IMR-90 (cell line): ENCODE data around the gene KCTD2. TPM values are rescaled to one million over a fixed set of nuclear protein-coding genes. Genes with fewer than 3 reads are reported as not detected.

Experiments used
- ATAC-seq: fragments of 200-7000 bp; cut with Tn5 transposase; 2 replicates; pipeline ENCODE4 v1.9.1; 2020; ENCODE audit warnings: low read depth, mild to moderate bottlenecking, moderate library complexity
- BruUV-seq: library from RNA; stranded (reverse); fragments of 400-500 nt; replicated peaks from 2 replicates; lab custom pipeline; 2021; lab: Mats Ljungman, UMichigan
- CTCF ChIA-PET: fragments of 300-600 bp; formaldehyde crosslinking; extraction: SDS; loops from one replicate; lab custom pipeline; 2021; ENCODE audit warnings: antibody characterized with exemption; lab: Yijun Ruan, JAX
- POLR2A ChIA-PET: fragments of 300-600 bp; sonication (Branson Sonifier 250); formaldehyde crosslinking; loops from one replicate; lab custom pipeline; 2022; ENCODE audit warnings: antibody characterized with exemption; ENCODE audit not compliant: unreplicated experiment; lab: Charles Lee
- DNase-seq: peaks from one replicate; pipeline ENCODE4 v3.0.0; 2013
- H2AFZ ChIP-seq: replicated peaks from 2 replicates; pipeline ENCODE3; 2013; ENCODE audit warnings: low read length, mild to moderate bottlenecking; ENCODE audit not compliant: poor library complexity
- H2AK5ac ChIP-seq: 2 replicates; pipeline ENCODE4 v1.6.1; 2013; ENCODE audit warnings: low read depth, low read length, inconsistent platforms
- H2AK9ac ChIP-seq: replicated peaks from 2 replicates; pipeline ENCODE3; 2013; ENCODE audit warnings: mild to moderate bottlenecking, low read depth, low read length, moderate library complexity; ENCODE audit not compliant: poor library complexity
- H2BK120ac ChIP-seq: 2 replicates; pipeline ENCODE4 v1.6.1; 2013; ENCODE audit warnings: low read depth, low read length, inconsistent platforms
- H2BK15ac ChIP-seq: 3 replicates; pipeline ENCODE4 v1.6.1; 2013; ENCODE audit warnings: low read depth, low read length, inconsistent platforms
- H2BK20ac ChIP-seq: 2 replicates; pipeline ENCODE4 v1.6.1; 2013; ENCODE audit warnings: low read depth, mild to moderate bottlenecking, inconsistent platforms, low read length, moderate library complexity
- H2BK5ac ChIP-seq: 2 replicates; pipeline ENCODE4 v1.6.1; 2013; ENCODE audit warnings: mild to moderate bottlenecking, low read depth, low read length, inconsistent platforms; ENCODE audit not compliant: poor library complexity, severe bottlenecking
- H3K14ac ChIP-seq: replicated peaks from 2 replicates; pipeline ENCODE4 v1.6.1; 2013; ENCODE audit warnings: low read depth, low read length, inconsistent platforms
- H3K18ac ChIP-seq: 2 replicates; pipeline ENCODE4 v1.6.1; 2013; ENCODE audit warnings: low read depth, low read length, control low read depth
- H3K23ac ChIP-seq: 2 replicates; pipeline ENCODE4 v1.6.1; 2013; ENCODE audit warnings: low read depth, low read length, inconsistent platforms
- H3K27ac ChIP-seq: 2 replicates; pipeline ENCODE4 v1.5.1; 2013; ENCODE audit warnings: mild to moderate bottlenecking, control low read depth, low read length; ENCODE audit not compliant: insufficient read depth
- H3K27me3 ChIP-seq: 2 replicates; pipeline ENCODE4 v1.6.1; 2013; ENCODE audit warnings: low read length; ENCODE audit not compliant: control insufficient read depth, insufficient read depth
- H3K36me3 ChIP-seq: 2 replicates; pipeline ENCODE4 v1.6.1; 2013; ENCODE audit warnings: low read length, mixed read lengths; ENCODE audit not compliant: control insufficient read depth, insufficient read depth
- H3K4ac ChIP-seq: 2 replicates; pipeline ENCODE4 v1.6.1; 2013; ENCODE audit warnings: low read depth, low read length, inconsistent platforms
- H3K4me1 ChIP-seq: 2 replicates; pipeline ENCODE4 v1.6.1; 2013; ENCODE audit warnings: low read length, mixed read lengths; ENCODE audit not compliant: control insufficient read depth, insufficient read depth
- H3K4me2 ChIP-seq: 2 replicates; pipeline ENCODE4 v1.6.1; 2013; ENCODE audit warnings: low read depth, mild to moderate bottlenecking, control low read depth, low read length, moderate library complexity
- H3K4me3 ChIP-seq: 2 replicates; pipeline ENCODE4 v1.5.1; 2013; ENCODE audit warnings: low read depth, mild to moderate bottlenecking, control low read depth, low read length, moderate library complexity; ENCODE audit not compliant: insufficient read depth
- H3K56ac ChIP-seq: 2 replicates; pipeline ENCODE4 v1.6.1; 2013; ENCODE audit warnings: low read length, inconsistent platforms; ENCODE audit not compliant: insufficient read depth; ENCODE audit errors: extremely low read depth
- H3K79me1 ChIP-seq, 2 experiments: 2 replicates each; pipeline ENCODE4 v1.6.1; 2013; ENCODE audit warnings: low read length in 2 of 2, inconsistent platforms in 1 of 2, low read depth in 1 of 2
- H3K9ac ChIP-seq: 2 replicates; pipeline ENCODE4 v1.6.1; 2013; ENCODE audit warnings: low read depth, low read length, control low read depth
- H3K9me1 ChIP-seq: 2 replicates; pipeline ENCODE4 v1.6.1; 2013; ENCODE audit warnings: low read length, inconsistent platforms; ENCODE audit not compliant: insufficient read depth
- H3K9me3 ChIP-seq: 2 replicates; pipeline ENCODE4 v1.6.1; 2013; ENCODE audit warnings: low read length; ENCODE audit not compliant: control insufficient read depth, insufficient read depth
- H4K20me1 ChIP-seq: 2 replicates; pipeline ENCODE4 v1.6.1; 2013; ENCODE audit warnings: low read length, inconsistent platforms; ENCODE audit not compliant: insufficient read depth
- H4K5ac ChIP-seq: 2 replicates; pipeline ENCODE4 v1.6.1; 2013; ENCODE audit warnings: mild to moderate bottlenecking, low read depth, low read length, control low read depth
- H4K8ac ChIP-seq, 2 experiments: 2 replicates each; pipeline ENCODE4 v1.6.1; 2013; ENCODE audit warnings: low read depth in 2 of 2, low read length in 2 of 2, control low read depth in 1 of 2, inconsistent platforms in 1 of 2
- H4K91ac ChIP-seq: 2 replicates; pipeline ENCODE4 v1.6.1; 2013; ENCODE audit warnings: low read depth, low read length, inconsistent platforms; ENCODE audit not compliant: insufficient read depth
- BHLHE40 ChIP-seq: fragments of 150-350 bp; IDR thresholded peaks from 2 replicates; pipeline ENCODE4 v1.6.1; 2016; ENCODE audit warnings: mild to moderate bottlenecking, low read depth, low read length
- CEBPB ChIP-seq: IDR thresholded peaks from 2 replicates; pipeline ENCODE4 v1.6.1; 2012; ENCODE audit warnings: low read depth, low read length, improper control_type of control experiment
- FOS ChIP-seq: fragments of 150-350 bp; IDR thresholded peaks from 2 replicates; pipeline ENCODE4 v1.6.1; 2016; ENCODE audit warnings: low read depth, low read length
- MAZ ChIP-seq: IDR thresholded peaks from 2 replicates; pipeline ENCODE4 v1.6.1; 2012; ENCODE audit warnings: low read depth, mild to moderate bottlenecking, low read length, improper control_type of control experiment, moderate library complexity, borderline replicate concordance
- NFE2L2 ChIP-seq: fragments of 150-350 bp; IDR thresholded peaks from 2 replicates; pipeline ENCODE4 v1.6.1; 2016; ENCODE audit warnings: low read depth, mild to moderate bottlenecking, low read length
- SMC3 ChIP-seq: fragments of 150-350 bp; IDR thresholded peaks from 2 replicates; pipeline ENCODE4 v1.6.1; 2016; ENCODE audit warnings: low read depth, mild to moderate bottlenecking, antibody characterized with exemption, low read length, moderate library complexity
- WGBS, 2 experiments: methylation state at CpG; one replicate each; pipeline versions ENCODE4 v1.1.5 to v1.1.7; 2013; ENCODE audit warnings: missing lambda C conversion rate in 2 of 2; ENCODE audit not compliant: insufficient read length in 1 of 2; ENCODE audit errors: extremely low coverage in 2 of 2; 5-methylcytosine and 5-hydroxymethylcytosine counted together
- dilution Hi-C: fragments of 300-500 bp; cut with HindIII; formaldehyde crosslinking; loops from one replicate; pipeline ENCODE4 v1.14.3; 2018; ENCODE audit warnings: low sequenced_read_pairs; ENCODE audit not compliant: unreplicated experiment
- in situ Hi-C: fragments of 300-500 bp; cut with MboI; formaldehyde crosslinking; loops from 3 replicates; pipeline ENCODE4 v1.14.3; 2019; ENCODE audit warnings: low sequenced_read_pairs, inconsistent platforms, mixed read lengths
- intact Hi-C: fragments of 100-400 bp; cut with micrococcal nuclease; formaldehyde crosslinking; loops from 2 replicates; pipeline ENCODE4 v1.10.0; 2022
- polyA plus RNA-seq, 3 experiments: library from polyadenylated mRNA; depleted of rRNA; stranded (reverse); fragments of >200 nt; gene quantifications; 2 replicates each; pipeline ENCODE4 v1.2.3, GENCODE V29; 2012; ENCODE audit warnings: low replicate concordance in 1 of 3
- total RNA-seq: library from RNA; depleted of rRNA; stranded (reverse); fragments of >200 nt; gene quantifications from 2 replicates; pipeline ENCODE4 v1.2.3, GENCODE V29; 2012

KCTD2 gene
- total and polyA plus RNA-seq, 2 of the 4 experiments (the other 2 are of a cell fraction): 9.1 to 18.4 TPM

GRCh38 chr17:75096082-75096625, 49.1 kb downstream of the KCTD2 start:
- peak overlapping the region; percentile 8; the same call in 1 of the 2 replicates for H4K91ac ChIP-seq
- 0% methylated on average over 1 of the region's 14 CpGs; no CpG with 5 or more reads in 1 of the 2 experiments for WGBS, 2 experiments
- H3K4me3 ChIP-seq: no peak overlapping the region
- in situ Hi-C loops: no loop called here
- no peaks in the 10 kb centered on the region; the same call in none of the 2 replicates for H4K20me1 ChIP-seq
- no peak overlapping the region for H2AK9ac ChIP-seq
- H3K9me3 ChIP-seq: no peaks in the 10 kb centered on the region
- H4K8ac ChIP-seq: peak overlapping the region in 1 of 2 experiments; percentile 16; a peak in 1 of 4 replicates
- peak overlapping the region; percentile 32 for H2AK5ac ChIP-seq
- H3K27ac ChIP-seq: no peak overlapping the region
- peak overlapping the region; percentile 74; the same call in 1 of the 2 replicates for H3K4ac ChIP-seq
- no peak overlapping the region for H2BK5ac ChIP-seq
- H3K4me1 ChIP-seq: peaks cover 17% of the 10 kb centered on the region
- H2BK120ac ChIP-seq: peak overlapping the region; percentile 59; the same call in 1 of the 2 replicates
- CTCF ChIA-PET: interaction anchor here (1.0 kb wide), 2 partner anchors 18 to 37 kb away, joined by 3 read pairs; no protein-coding TSS in a partner anchor
- POLR2A ChIA-PET: no interaction called here
- no peak overlapping the region for H3K9ac ChIP-seq
- no peak overlapping the region for H4K5ac ChIP-seq
- H3K18ac ChIP-seq: no peak overlapping the region
- DNase-seq (peak; percentile 69), ATAC-seq (peak; percentile 77)
- intact Hi-C loops: no loop called here
- H3K23ac ChIP-seq: no peak overlapping the region
- TF ChIP-seq BHLHE40 (no peak), FOS (peak; percentile 35; the same call in 1 of the 2 replicates), CEBPB (no peak), NFE2L2 (peak; percentile 67), MAZ (no peak), SMC3 (no peak)
- no peak overlapping the region for H3K14ac ChIP-seq
- H3K79me1 ChIP-seq: peaks cover 0 to 19% of the 10 kb centered on the region in 2 experiments; a peak in 1 of 4 replicates
- H2AFZ ChIP-seq: peak overlapping the region; percentile 55
- peak overlapping the region; percentile 76 for H2BK20ac ChIP-seq
- H3K56ac ChIP-seq: no peak overlapping the region
- no peaks in the 10 kb centered on the region for H3K27me3 ChIP-seq
- H2BK15ac ChIP-seq: no peak overlapping the region
- peak overlapping the region; percentile 4; the same call in 1 of the 2 replicates for H3K4me2 ChIP-seq
- dilution Hi-C loops: no loop called here
- no TSS peak for BruUV-seq
- peaks cover 12% of the 10 kb centered on the region for H3K9me1 ChIP-seq
- H3K36me3 ChIP-seq: peaks cover 9% of the 10 kb centered on the region
